Astrocyte (in vitro differentiated cells and primary cell): ENCODE measurements around the gene ARHGEF3. TPM values are rescaled to one million over a fixed set of nuclear protein-coding genes. Genes with fewer than 3 reads are reported as not detected.
"Not testable (repeated sequence)": the region's sequence is repeated elsewhere in the genome, so short reads cannot be mapped to it uniquely, and the experiment has no call there.

ENCODE experiments used
- DNase-seq: peaks from one replicate; pipeline ENCODE4 v3.0.0-alpha.2; 2010; ENCODE audit warnings: low read depth
- FAIRE-seq: peaks from 2 replicates; lab custom pipeline; 2011; peaks lifted over from hg19 to GRCh38; lab: Jason Lieb, UNC
- H2AFZ ChIP-seq: 2 replicates; pipeline ENCODE4 v1.6.0; 2012; ENCODE audit warnings: low read depth, low read length, inconsistent platforms
- H3K27ac ChIP-seq: 2 replicates; pipeline ENCODE4 v1.5.1; 2011; ENCODE audit warnings: low read depth, low read length, inconsistent platforms
- H3K27me3 ChIP-seq: 2 replicates; pipeline ENCODE4 v1.6.0; 2011; ENCODE audit warnings: low read length, inconsistent platforms; ENCODE audit not compliant: insufficient read depth
- H3K36me3 ChIP-seq: 2 replicates; pipeline ENCODE4 v1.5.1; 2011; ENCODE audit warnings: low read length, inconsistent platforms; ENCODE audit not compliant: insufficient read depth
- H3K4me1 ChIP-seq: 2 replicates; pipeline ENCODE4 v1.5.1; 2011; ENCODE audit warnings: low read length, inconsistent platforms; ENCODE audit not compliant: insufficient read depth
- H3K4me2 ChIP-seq: 2 replicates; pipeline ENCODE4 v1.6.0; 2012; ENCODE audit warnings: low read length, inconsistent platforms
- H3K4me3 ChIP-seq: 2 replicates; pipeline ENCODE4 v1.5.1; 2011; ENCODE audit warnings: low read depth, mild to moderate bottlenecking, low read length, inconsistent platforms; ENCODE audit not compliant: insufficient read depth
- H3K79me2 ChIP-seq: 2 replicates; pipeline ENCODE4 v1.6.0; 2012; ENCODE audit warnings: mild to moderate bottlenecking, low read length, inconsistent platforms; ENCODE audit not compliant: insufficient read depth
- H3K9ac ChIP-seq: 2 replicates; pipeline ENCODE4 v1.6.0; 2012; ENCODE audit warnings: mild to moderate bottlenecking, low read length, inconsistent platforms
- H3K9me3 ChIP-seq: 2 replicates; pipeline ENCODE4 v1.5.1; 2012; ENCODE audit warnings: low read depth, mild to moderate bottlenecking, low read length, inconsistent platforms; ENCODE audit not compliant: insufficient read depth
- H4K20me1 ChIP-seq: 2 replicates; pipeline ENCODE4 v1.6.0; 2012; ENCODE audit warnings: low read length, inconsistent platforms; ENCODE audit not compliant: insufficient read depth
- H3K27ac Mint-ChIP-seq: one replicate; pipeline ENCODE4 v1.8.0; 2021; ENCODE audit warnings: mild to moderate bottlenecking, mixed read lengths; ENCODE audit not compliant: unreplicated experiment
- H3K27me3 Mint-ChIP-seq: one replicate; pipeline ENCODE4 v1.8.0; 2021; ENCODE audit warnings: low read depth, mixed read lengths; ENCODE audit not compliant: unreplicated experiment
- H3K36me3 Mint-ChIP-seq: one replicate; pipeline ENCODE4 v1.8.0; 2021; ENCODE audit warnings: low read depth, mixed read lengths; ENCODE audit not compliant: unreplicated experiment
- H3K4me1 Mint-ChIP-seq: one replicate; pipeline ENCODE4 v1.8.0; 2021; ENCODE audit warnings: low read depth, mixed read lengths; ENCODE audit not compliant: unreplicated experiment
- H3K4me3 Mint-ChIP-seq: one replicate; pipeline ENCODE4 v1.8.0; 2021; ENCODE audit warnings: mild to moderate bottlenecking, moderate library complexity, mixed read lengths; ENCODE audit not compliant: unreplicated experiment
- H3K9me3 Mint-ChIP-seq: one replicate; pipeline ENCODE4 v1.8.0; 2021; ENCODE audit warnings: mild to moderate bottlenecking, mixed read lengths; ENCODE audit not compliant: unreplicated experiment
- CTCF ChIP-seq: IDR thresholded peaks from 2 replicates; pipeline ENCODE4 v1.5.1; 2011; ENCODE audit warnings: low read depth, mild to moderate bottlenecking, inconsistent platforms, low read length, moderate library complexity; ENCODE audit not compliant: insufficient read depth
- EZH2 ChIP-seq: IDR thresholded peaks from 2 replicates; pipeline ENCODE4 v1.6.1; 2012; ENCODE audit warnings: mild to moderate bottlenecking, low read length, inconsistent platforms; ENCODE audit not compliant: insufficient read depth
- total RNA-seq: library from RNA; stranded (reverse); gene quantifications from 2 replicates; pipeline ENCODE4 v1.2.1, GENCODE V29; 2021

ARHGEF3 gene
- total RNA-seq, 1 donor from 2014 or later, result 14.9 TPM

GRCh38 chr3:56758539-56758981 is 43.2 kb downstream of the ARHGEF3 start:
- Mint-ChIP-seq H3K4me1 (peaks cover 15% of the 10 kb centered on the region), H3K36me3 (peaks cover 13% of the 10 kb centered on the region), H3K4me3 (peak overlapping the region; percentile 1), H3K9me3 (no peaks in the 10 kb centered on the region), H3K27ac (peak overlapping the region; percentile 2), H3K27me3 (no peaks in the 10 kb centered on the region)
- peaks cover 7% of the 10 kb centered on the region for H4K20me1 ChIP-seq
- H3K27ac ChIP-seq, result peak overlapping the region; percentile 24
- peak overlapping the region; percentile 56 for H3K4me2 ChIP-seq
- H3K9me3 ChIP-seq, result no peaks in the 10 kb centered on the region
- H3K4me3 ChIP-seq, result peak overlapping the region; percentile 12
- H3K79me2 ChIP-seq, result no peaks in the 10 kb centered on the region
- H3K36me3 ChIP-seq, result no peaks in the 10 kb centered on the region
- peaks cover 13% of the 10 kb centered on the region for H3K4me1 ChIP-seq
- H2AFZ ChIP-seq, result no peak overlapping the region
- DNase-seq (peak; percentile 93), FAIRE-seq (peak; percentile 17)
- no peaks in the 10 kb centered on the region for H3K27me3 ChIP-seq
- TF ChIP-seq CTCF (no peak), EZH2 (no peak)
- no peak overlapping the region for H3K9ac ChIP-seq

GRCh38 chr3:56758042-56758441 is 43.7 kb downstream of the ARHGEF3 start:
- peaks cover 13% of the 10 kb centered on the region for H3K4me1 ChIP-seq
- H3K4me3 Mint-ChIP-seq, H3K4me3 ChIP-seq, DNase-seq, H3K79me2 ChIP-seq, H3K27me3 Mint-ChIP-seq, H2AFZ ChIP-seq, H3K9ac ChIP-seq, H3K27ac Mint-ChIP-seq, H3K36me3 ChIP-seq, H3K4me2 ChIP-seq, H4K20me1 ChIP-seq, H3K27ac ChIP-seq, FAIRE-seq, H3K9me3 ChIP-seq, H3K9me3 Mint-ChIP-seq, H3K27me3 ChIP-seq: not testable (repeated sequence)
- H3K4me1 Mint-ChIP-seq, result peaks cover 15% of the 10 kb centered on the region
- peaks cover 18% of the 10 kb centered on the region for H3K36me3 Mint-ChIP-seq

GRCh38 chr3:56754741-56755417 is 46.9 kb downstream of the ARHGEF3 start:
- TF ChIP-seq EZH2 (no peak), CTCF (no peak)
- H3K9me3 Mint-ChIP-seq, result peaks cover 5% of the 10 kb centered on the region
- Histone ChIP-seq H3K4me3 (no peak overlapping the region), H3K4me2 (no peak overlapping the region), H3K9ac (no peak overlapping the region), H3K27ac (no peak overlapping the region), H3K36me3 (no peaks in the 10 kb centered on the region), H3K9me3 (no peaks in the 10 kb centered on the region), H2AFZ (no peak overlapping the region), H3K4me1 (peaks cover 9% of the 10 kb centered on the region), H3K79me2 (no peaks in the 10 kb centered on the region), H3K27me3 (no peaks in the 10 kb centered on the region), H4K20me1 (peaks cover 7% of the 10 kb centered on the region)
- peaks cover 28% of the 10 kb centered on the region for H3K36me3 Mint-ChIP-seq
- H3K27ac Mint-ChIP-seq, result no peak overlapping the region
- H3K4me3 Mint-ChIP-seq, result no peak overlapping the region
- H3K4me1 Mint-ChIP-seq, result peaks cover 9% of the 10 kb centered on the region
- no peak for FAIRE-seq
- no peak for DNase-seq
- no peaks in the 10 kb centered on the region for H3K27me3 Mint-ChIP-seq
